Tibial artery (tissue), 4 donors: ENCODE measurements around the gene CFAP77.
A peak's percentile ranks its signal among the peaks of the same experiment; 100 is the strongest.

Experiments used
- DNase-seq, 2 donors: peaks; one replicate each; pipeline ENCODE4 v3.0.0-alpha.2; 2019
- H3K27ac ChIP-seq, 2 donors: fragments of 200-600 bp; sonication (generic) in 1 of 2; 1 replicate in 1 of 2; 2 replicates in 1 of 2; pipeline ENCODE4 v1.5.1; 2018 to 2019; ENCODE audit warnings: mild to moderate bottlenecking in 1 of 2
- H3K27me3 ChIP-seq, 2 donors: fragments of 200-600 bp; sonication (generic) in 1 of 2; one replicate each; pipeline versions ENCODE4 v1.5.1 to v1.6.0; 2016 to 2019
- H3K36me3 ChIP-seq, 3 donors: fragments of 200-600 bp; sonication (generic) in 2 of 3; one replicate each; pipeline ENCODE4 v1.5.1; 2016 to 2019; ENCODE audit warnings: mild to moderate bottlenecking in 2 of 3
- H3K4me1 ChIP-seq, 4 donors: fragments of 200-600 bp; sonication (generic) in 2 of 4; 1 replicate in 3 of 4; 2 replicates in 1 of 4; pipeline ENCODE4 v1.5.1; 2016 to 2019
- H3K4me3 ChIP-seq, 2 donors: fragments of 200-600 bp; sonication (generic) in 1 of 2; 1 replicate in 1 of 2; 2 replicates in 1 of 2; pipeline ENCODE4 v1.5.1; 2018 to 2019; ENCODE audit warnings: mild to moderate bottlenecking in 2 of 2
- H3K9me3 ChIP-seq, 3 donors: fragments of 200-600 bp; sonication (generic) in 1 of 3; one replicate each; pipeline ENCODE4 v1.5.1; 2016 to 2019
- intact Hi-C: fragments of 100-400 bp; cut with DNase I; formaldehyde crosslinking; loops from one replicate; pipeline ENCODE4 v1.15.0; 2023; ENCODE audit warnings: low total_unique reads
- TF ChIP-seq, protein P1 (sequence below), 2 experiments: fragments of 200-600 bp in 1 of 2; fragments of 450-650 bp in 1 of 2; IDR thresholded peaks; one replicate each; pipeline ENCODE4 v1.5.1; 2017 to 2019; ENCODE audit warnings: antibody characterized with exemption in 2 of 2, mild to moderate bottlenecking in 1 of 2, moderate library complexity in 1 of 2

The CFAP77 gene

DNA sequence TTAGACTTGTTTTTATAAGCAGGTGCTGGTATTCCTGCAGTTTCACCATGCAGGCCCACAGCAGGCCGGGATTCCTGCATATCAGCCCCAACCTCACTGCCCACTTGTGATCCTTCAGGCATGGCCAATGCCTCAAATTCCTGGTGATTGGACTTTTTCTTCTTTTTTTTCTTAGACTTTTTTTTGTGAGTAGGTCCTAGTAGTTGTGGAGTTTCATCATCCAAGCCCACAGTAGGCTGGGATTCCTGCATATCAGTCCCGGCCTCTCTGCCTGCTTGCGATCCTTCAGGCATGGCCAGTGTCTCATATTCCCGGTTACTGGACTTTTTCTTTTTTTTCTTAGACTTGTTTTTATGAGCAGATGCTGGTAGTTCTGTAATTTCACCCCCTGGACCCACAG is 8.2 kb upstream of the CFAP77 start:
- Histone ChIP-seq H3K4me1 (peaks cover 0 to 12% (median 10%) of the 10 kb centered on the region in 4 donors), H3K4me3 (no peak overlapping the region), H3K36me3 (peaks cover 36 to 63% (median 42%) of the 10 kb centered on the region in 3 donors), H3K27ac (no peak overlapping the region), H3K27me3 (no peaks in the 10 kb centered on the region), H3K9me3 (no peaks in the 10 kb centered on the region)
- TF ChIP-seq, protein P1, sequence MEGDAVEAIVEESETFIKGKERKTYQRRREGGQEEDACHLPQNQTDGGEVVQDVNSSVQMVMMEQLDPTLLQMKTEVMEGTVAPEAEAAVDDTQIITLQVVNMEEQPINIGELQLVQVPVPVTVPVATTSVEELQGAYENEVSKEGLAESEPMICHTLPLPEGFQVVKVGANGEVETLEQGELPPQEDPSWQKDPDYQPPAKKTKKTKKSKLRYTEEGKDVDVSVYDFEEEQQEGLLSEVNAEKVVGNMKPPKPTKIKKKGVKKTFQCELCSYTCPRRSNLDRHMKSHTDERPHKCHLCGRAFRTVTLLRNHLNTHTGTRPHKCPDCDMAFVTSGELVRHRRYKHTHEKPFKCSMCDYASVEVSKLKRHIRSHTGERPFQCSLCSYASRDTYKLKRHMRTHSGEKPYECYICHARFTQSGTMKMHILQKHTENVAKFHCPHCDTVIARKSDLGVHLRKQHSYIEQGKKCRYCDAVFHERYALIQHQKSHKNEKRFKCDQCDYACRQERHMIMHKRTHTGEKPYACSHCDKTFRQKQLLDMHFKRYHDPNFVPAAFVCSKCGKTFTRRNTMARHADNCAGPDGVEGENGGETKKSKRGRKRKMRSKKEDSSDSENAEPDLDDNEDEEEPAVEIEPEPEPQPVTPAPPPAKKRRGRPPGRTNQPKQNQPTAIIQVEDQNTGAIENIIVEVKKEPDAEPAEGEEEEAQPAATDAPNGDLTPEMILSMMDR (IDR thresholded peaks at IDR 0.05) = no peak
- DNase-seq = no peak
- intact Hi-C loops = no loop called here

DNA sequence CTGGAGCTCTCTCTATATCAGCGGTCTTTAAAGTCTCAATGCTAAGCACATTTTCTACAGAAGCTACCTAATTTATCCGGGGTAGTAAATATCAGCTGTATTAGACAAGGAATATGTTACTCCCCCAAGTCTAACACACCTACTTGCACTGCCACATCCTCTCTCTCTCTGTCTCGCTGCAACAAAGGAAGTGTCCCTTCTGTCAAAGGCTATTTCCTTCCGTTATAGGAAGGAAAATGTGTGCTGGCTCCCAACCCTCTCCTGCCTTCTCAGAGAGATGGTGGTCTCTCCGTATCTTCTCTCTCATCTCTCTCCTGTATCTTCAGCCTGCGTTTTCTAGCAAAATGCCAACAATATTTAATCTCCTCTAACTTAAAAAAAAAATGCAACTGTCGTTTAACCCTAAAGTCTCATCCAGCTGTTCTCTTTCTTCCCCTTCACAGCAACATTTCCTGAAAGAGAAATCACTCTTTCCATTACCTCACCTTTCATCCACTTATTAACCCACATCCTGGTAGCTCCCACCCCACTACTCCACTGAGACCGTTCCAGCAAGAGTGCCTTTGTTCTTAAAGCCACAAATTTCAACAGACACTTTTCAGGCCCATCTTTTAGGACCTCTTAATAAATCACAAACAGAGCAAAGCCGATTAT is 5.7 kb upstream of the CFAP77 start:
- no peak for DNase-seq
- Histone ChIP-seq H3K27ac (no peak overlapping the region), H3K36me3 (peaks cover 12 to 37% (median 16%) of the 10 kb centered on the region in 3 donors), H3K27me3 (no peaks in the 10 kb centered on the region), H3K4me1 (peaks cover 0 to 16% (median 10%) of the 10 kb centered on the region in 4 donors), H3K4me3 (no peak overlapping the region), H3K9me3 (no peaks in the 10 kb centered on the region)
- intact Hi-C loops = no loop called here
- TF ChIP-seq, protein P1 (IDR thresholded peaks at IDR 0.05) = no peak

GRCh38 chr9:132406554-132407122 is 3.4 kb upstream of the CFAP77 start, which contains the start of gene TTF1:
Gene TTF1, minus strand, starts transcription at chr9:132406840. Its CDS starts 4,019 bp downstream, at chr9:132402821.
- intact Hi-C loops = no loop called here
- Histone ChIP-seq H3K9me3 (no peaks in the 10 kb centered on the region), H3K36me3 (peaks cover 0 to 18% (median 6%) of the 10 kb centered on the region in 3 donors), H3K27me3 (peaks cover 5 to 22% of the 10 kb centered on the region in 2 donors), H3K27ac (peak within 1 kb of the TSS; percentile 26 to 44), H3K4me3 (peak within 1 kb of the TSS; percentile 73 to 78), H3K4me1 (peaks cover 0 to 38% (median 27%) of the 10 kb centered on the region in 4 donors)
- TF ChIP-seq, protein P1 (IDR thresholded peaks at IDR 0.05) = no peak
- peak; percentile 85 to 92 for DNase-seq

GRCh38 chr9:132407196-132407595 is 2.8 kb upstream of the CFAP77 start:
- Histone ChIP-seq H3K36me3 (peaks cover 0 to 12% (median 5%) of the 10 kb centered on the region in 3 donors), H3K4me3 (peak overlapping the region; percentile 73 to 78), H3K9me3 (no peaks in the 10 kb centered on the region), H3K4me1 (peaks cover 0 to 38% (median 27%) of the 10 kb centered on the region in 4 donors), H3K27ac (no peak overlapping the region), H3K27me3 (peaks cover 5 to 28% of the 10 kb centered on the region in 2 donors)
- TF ChIP-seq, protein P1 (IDR thresholded peaks at IDR 0.05) = no peak
- no peak for DNase-seq
- intact Hi-C loops = no loop called here

DNA sequence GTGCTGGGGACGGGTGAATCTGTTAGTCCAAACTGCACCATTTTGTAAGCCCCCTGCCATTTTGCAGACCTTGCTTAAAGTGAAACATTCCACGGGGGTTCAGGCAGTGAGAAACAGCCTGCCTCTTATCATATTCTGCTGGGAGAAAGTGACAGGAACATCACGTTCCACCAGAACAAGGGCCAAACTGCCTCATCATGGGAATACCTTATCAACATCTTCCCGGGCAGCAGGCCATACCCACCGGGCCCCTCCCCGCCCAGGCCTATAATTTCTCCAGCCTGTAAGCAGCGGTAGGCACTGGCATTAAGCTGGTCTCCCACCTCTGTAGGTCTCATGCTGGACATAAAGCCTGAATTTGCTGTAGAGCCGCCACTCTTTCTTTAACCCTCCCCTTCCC is 1.5 kb upstream of the CFAP77 start:
- no peak for DNase-seq
- intact Hi-C loops = no loop called here

More for the DNA sequence above, 1.5 kb upstream of the CFAP77 start:
- TF ChIP-seq, protein P1 (IDR thresholded peaks at IDR 0.05) = no peak
- peaks cover 0 to 38% (median 27%) of the 10 kb centered on the region in 4 donors for H3K4me1 ChIP-seq
- H3K27ac ChIP-seq = no peak overlapping the region
- H3K4me3 ChIP-seq = no peak overlapping the region
- no peaks in the 10 kb centered on the region for H3K9me3 ChIP-seq
- no peaks in the 10 kb centered on the region for H3K36me3 ChIP-seq
- peaks cover 5 to 39% of the 10 kb centered on the region in 2 donors for H3K27me3 ChIP-seq
